ENCODE measurements around the gene DTNB.

The DTNB gene

GRCh38 chr2:25491966-25492532 lies 181.3 kb downstream of the DTNB start:
- Histone ChIP-seq H2AFZ (ENCODE audit: low read depth, low read length) (no peak overlapping the region), H3K36me3 (replicated peaks; ENCODE audit: low read depth, low read length) (no peaks in the 10 kb centered on the region), H3K27ac (ENCODE audit: low read length) (no peak overlapping the region), H3K27me3 (ENCODE audit: low read depth, low read length) (no peaks in the 10 kb centered on the region), H3K9ac (ENCODE audit: low read length) (no peak overlapping the region), H3K9me3 (ENCODE audit: insufficient read depth, low read length) (no peaks in the 10 kb centered on the region), H4K20me1 (ENCODE audit: insufficient read depth, low read length) (no peaks in the 10 kb centered on the region), H3K4me2 (ENCODE audit: low read length) (no peak overlapping the region), H3K79me2 (ENCODE audit: low read length) (no peaks in the 10 kb centered on the region), H3K4me1 (ENCODE audit: low read length) (peaks cover 37% of the 10 kb centered on the region), H3K4me3 (ENCODE audit: low read length) (no peak overlapping the region)
- TF ChIP-seq EZH2phosphoT487 (IDR thresholded peaks at IDR 0.05; ENCODE audit: low read depth) (no peak), CTCF (IDR thresholded peaks at IDR 0.05; ENCODE audit: low read depth, low read length) (no peak)

GRCh38 chr2:25491003-25491696 lies 182.2 kb downstream of the DTNB start:
- H3K27me3 ChIP-seq (ENCODE audit: low read depth, low read length): no peaks in the 10 kb centered on the region
- H2AFZ ChIP-seq (ENCODE audit: low read depth, low read length): no peak overlapping the region
- H3K79me2 ChIP-seq (ENCODE audit: low read length): no peaks in the 10 kb centered on the region
- H3K4me3 ChIP-seq (ENCODE audit: low read length): no peak overlapping the region
- no peak overlapping the region for H3K27ac ChIP-seq (ENCODE audit: low read length)
- no peaks in the 10 kb centered on the region for H3K36me3 ChIP-seq (replicated peaks; ENCODE audit: low read depth, low read length)
- no peak overlapping the region for H3K9ac ChIP-seq (ENCODE audit: low read length)
- no peaks in the 10 kb centered on the region for H3K9me3 ChIP-seq (ENCODE audit: insufficient read depth, low read length)
- peaks cover 35% of the 10 kb centered on the region for H3K4me1 ChIP-seq (ENCODE audit: low read length)
- TF ChIP-seq CTCF (IDR thresholded peaks at IDR 0.05; ENCODE audit: low read depth, low read length) (no peak), EZH2phosphoT487 (IDR thresholded peaks at IDR 0.05; ENCODE audit: low read depth) (no peak)
- no peaks in the 10 kb centered on the region for H4K20me1 ChIP-seq (ENCODE audit: insufficient read depth, low read length)
- H3K4me2 ChIP-seq (ENCODE audit: low read length): no peak overlapping the region

- H3K9me3 ChIP-seq (ENCODE audit: insufficient read depth, low read length): no peaks in the 10 kb centered on the region
- no peak for TF ChIP-seq EZH2phosphoT487 (IDR thresholded peaks at IDR 0.05; ENCODE audit: low read depth)
- no peak for TF ChIP-seq CTCF (IDR thresholded peaks at IDR 0.05; ENCODE audit: low read depth, low read length)
- no peak overlapping the region for H3K4me3 ChIP-seq (ENCODE audit: low read length)
- peak overlapping the region; percentile 29; the same call in 1 of the 2 replicates for H3K4me2 ChIP-seq (ENCODE audit: low read length)
- H2AFZ ChIP-seq (ENCODE audit: low read depth, low read length): peak overlapping the region; percentile 34; the same call in 1 of the 2 replicates
- no peaks in the 10 kb centered on the region for H3K27me3 ChIP-seq (ENCODE audit: low read depth, low read length)
- peaks cover 35% of the 10 kb centered on the region for H3K4me1 ChIP-seq (ENCODE audit: low read length)
- H4K20me1 ChIP-seq (ENCODE audit: insufficient read depth, low read length): no peaks in the 10 kb centered on the region
- H3K27ac ChIP-seq (ENCODE audit: low read length): no peak overlapping the region
- no peaks in the 10 kb centered on the region for H3K79me2 ChIP-seq (ENCODE audit: low read length)
- H3K36me3 ChIP-seq (replicated peaks; ENCODE audit: low read depth, low read length): no peaks in the 10 kb centered on the region
- H3K9ac ChIP-seq (ENCODE audit: low read length): no peak overlapping the region
Measured at GRCh38 chr2:25490217-25490616, 183.2 kb downstream of the DTNB start.

GRCh38 chr2:25489631-25490030 lies 183.7 kb downstream of the DTNB start:
- H3K4me3 ChIP-seq (ENCODE audit: low read length): no peak overlapping the region
- no peaks in the 10 kb centered on the region for H3K27me3 ChIP-seq (ENCODE audit: low read depth, low read length)
- H3K4me2 ChIP-seq (ENCODE audit: low read length): peak overlapping the region; percentile 29; the same call in 1 of the 2 replicates
- H3K9me3 ChIP-seq (ENCODE audit: insufficient read depth, low read length): no peaks in the 10 kb centered on the region
- TF ChIP-seq CTCF (IDR thresholded peaks at IDR 0.05; ENCODE audit: low read depth, low read length) (no peak), EZH2phosphoT487 (IDR thresholded peaks at IDR 0.05; ENCODE audit: low read depth) (no peak)
- H3K9ac ChIP-seq (ENCODE audit: low read length): no peak overlapping the region
- H3K36me3 ChIP-seq (replicated peaks; ENCODE audit: low read depth, low read length): no peaks in the 10 kb centered on the region
- H3K27ac ChIP-seq (ENCODE audit: low read length): no peak overlapping the region
- no peaks in the 10 kb centered on the region for H4K20me1 ChIP-seq (ENCODE audit: insufficient read depth, low read length)
- H2AFZ ChIP-seq (ENCODE audit: low read depth, low read length): no peak overlapping the region
- no peaks in the 10 kb centered on the region for H3K79me2 ChIP-seq (ENCODE audit: low read length)
- H3K4me1 ChIP-seq (ENCODE audit: low read length): peaks cover 37% of the 10 kb centered on the region
